KMS-11 (cell line): ENCODE results near the gene TCP11L1.
"Not testable (repeated sequence)": the region's sequence is repeated elsewhere in the genome, so short reads cannot be mapped to it uniquely, and the experiment has no call there.

Experiments
- H2AFZ ChIP-seq: fragments of 200-600 bp; sonication (generic); 2 replicates; pipeline ENCODE4 v1.6.1; 2016; ENCODE audit warnings: antibody characterized with exemption, mixed run types, low read depth
- H3K27ac ChIP-seq: fragments of 200-600 bp; sonication (generic); 2 replicates; pipeline ENCODE4 v1.6.1; 2016; ENCODE audit warnings: mild to moderate bottlenecking, mixed run types
- H3K27me3 ChIP-seq: fragments of 200-600 bp; sonication (generic); 2 replicates; pipeline ENCODE4 v1.6.1; 2017; ENCODE audit warnings: mild to moderate bottlenecking, low read depth, mixed run types, moderate library complexity; ENCODE audit not compliant: insufficient read depth
- H3K36me3 ChIP-seq: fragments of 200-600 bp; sonication (generic); 2 replicates; pipeline ENCODE4 v1.6.1; 2017; ENCODE audit warnings: mild to moderate bottlenecking, mixed run types; ENCODE audit not compliant: insufficient read depth
- H3K4me1 ChIP-seq: fragments of 200-600 bp; sonication (generic); 2 replicates; pipeline ENCODE4 v1.6.1; 2016; ENCODE audit warnings: mild to moderate bottlenecking, low read depth, mixed run types; ENCODE audit not compliant: poor library complexity, severe bottlenecking
- H3K4me2 ChIP-seq: fragments of 200-600 bp; sonication (generic); 2 replicates; pipeline ENCODE4 v1.7.0; 2016; ENCODE audit warnings: mild to moderate bottlenecking, mixed run types
- H3K4me3 ChIP-seq: fragments of 200-600 bp; sonication (generic); IDR thresholded peaks from 2 replicates; pipeline ENCODE4 v1.6.1; 2017; ENCODE audit warnings: low read depth, low read length, mixed read lengths; ENCODE audit not compliant: insufficient read depth
- H3K79me2 ChIP-seq: fragments of 200-600 bp; sonication (generic); 2 replicates; pipeline ENCODE4 v1.6.1; 2016; ENCODE audit warnings: low read depth, mixed run types; ENCODE audit not compliant: insufficient read depth
- H3K9ac ChIP-seq: fragments of 200-600 bp; sonication (generic); 2 replicates; pipeline ENCODE4 v1.6.1; 2016; ENCODE audit warnings: mild to moderate bottlenecking, mixed run types
- H4K20me1 ChIP-seq: fragments of 200-600 bp; sonication (generic); 2 replicates; pipeline ENCODE4 v1.6.1; 2016; ENCODE audit warnings: mild to moderate bottlenecking, mixed run types; ENCODE audit not compliant: insufficient read depth
- CTCF ChIP-seq: fragments of 200-600 bp; sonication (generic); conservative IDR thresholded peaks from 2 replicates; pipeline ENCODE4 v1.6.1; 2017; ENCODE audit warnings: low read depth, mild to moderate bottlenecking, antibody characterized with exemption, low read length, moderate library complexity, mixed read lengths

Gene TCP11L1

GRCh38 chr11:33025339-33025722 lies 14.0 kb upstream of the TCP11L1 start:
- H3K27ac ChIP-seq: no peak overlapping the region
- H3K9ac ChIP-seq: no peak overlapping the region
- H3K4me2 ChIP-seq: no peak overlapping the region
- no peaks in the 10 kb centered on the region for H3K36me3 ChIP-seq
- no peaks in the 10 kb centered on the region for H3K4me1 ChIP-seq
- H4K20me1 ChIP-seq: no peaks in the 10 kb centered on the region
- H2AFZ ChIP-seq: no peak overlapping the region
- H3K27me3 ChIP-seq: no peaks in the 10 kb centered on the region
- H3K4me3 ChIP-seq: no peak overlapping the region
- H3K79me2 ChIP-seq: no peaks in the 10 kb centered on the region
- no peak for TF ChIP-seq CTCF

GRCh38 chr11:33027233-33027632 lies 12.1 kb upstream of the TCP11L1 start:
- Histone ChIP-seq H3K79me2 (no peaks in the 10 kb centered on the region), H3K27ac (no peak overlapping the region), H3K4me3 (no peak overlapping the region), H3K36me3 (no peaks in the 10 kb centered on the region), H3K9ac (no peak overlapping the region), H3K4me1 (no peaks in the 10 kb centered on the region), H4K20me1 (no peaks in the 10 kb centered on the region), H2AFZ (no peak overlapping the region), H3K27me3 (no peaks in the 10 kb centered on the region), H3K4me2 (no peak overlapping the region)
- no peak for TF ChIP-seq CTCF

GRCh38 chr11:33027846-33028536 lies 11.4 kb upstream of the TCP11L1 start:
- no peak for TF ChIP-seq CTCF
- no peaks in the 10 kb centered on the region for H3K79me2 ChIP-seq
- H3K4me2 ChIP-seq: no peak overlapping the region
- no peaks in the 10 kb centered on the region for H3K4me1 ChIP-seq
- no peak overlapping the region for H2AFZ ChIP-seq
- no peak overlapping the region for H3K27ac ChIP-seq
- no peaks in the 10 kb centered on the region for H3K27me3 ChIP-seq
- no peak overlapping the region for H3K9ac ChIP-seq
- H3K4me3 ChIP-seq: no peak overlapping the region
- no peaks in the 10 kb centered on the region for H4K20me1 ChIP-seq
- no peaks in the 10 kb centered on the region for H3K36me3 ChIP-seq

- Histone ChIP-seq H3K4me1 (no peaks in the 10 kb centered on the region), H3K79me2 (no peaks in the 10 kb centered on the region), H3K4me3 (no peak overlapping the region), H3K27ac (no peak overlapping the region), H3K4me2 (no peak overlapping the region), H3K9ac (no peak overlapping the region), H2AFZ (no peak overlapping the region), H3K27me3 (no peaks in the 10 kb centered on the region), H3K36me3 (no peaks in the 10 kb centered on the region), H4K20me1 (no peaks in the 10 kb centered on the region)
- no peak for TF ChIP-seq CTCF
Measured at GRCh38 chr11:33028537-33028914, 10.8 kb upstream of the TCP11L1 start.

- H4K20me1 ChIP-seq, H3K4me3 ChIP-seq, H3K9ac ChIP-seq, H3K4me1 ChIP-seq, H3K36me3 ChIP-seq, H2AFZ ChIP-seq, H3K27ac ChIP-seq, H3K4me2 ChIP-seq, H3K79me2 ChIP-seq, H3K27me3 ChIP-seq: not testable (repeated sequence)
Measured at GRCh38 chr11:33029218-33029617, 10.2 kb upstream of the TCP11L1 start.
